Adipose tissue (tissue), 3 donors: ENCODE data around the gene COQ10B. TPM values are rescaled to one million over a fixed set of nuclear protein-coding genes. Genes with fewer than 3 reads are reported as not detected.

Experiments used
- H3K27ac ChIP-seq: one replicate; pipeline ENCODE4 v1.5.1; 2013; ENCODE audit warnings: low read depth, low read length
- WGBS, 3 donors: extraction: QIAGEN DNeasy Blood & Tissue Kit; methylation state at CpG; one replicate each; pipeline ENCODE4 v1.1.7; 2013; 5-methylcytosine and 5-hydroxymethylcytosine counted together
- polyA plus RNA-seq, 3 donors: library from polyadenylated mRNA; stranded (reverse); fragments of 200-250 nt; gene quantifications; one replicate each; pipeline ENCODE4 v1.2.3, GENCODE V29; 2013
- donor health status: healthy with polysubstance abuse.
- donor health status: Bipolar disorder and iron deficiency.
- donor health status: healthy.

Gene COQ10B
- polyA plus RNA-seq, 3 donors: 8.2 to 39.9 (median 25.4) TPM

GRCh38 chr2:197498235-197498936 is 45.0 kb downstream of the COQ10B start:
- 7 to 13% (median 12%) methylated on average over 14 of the region's 14 CpGs for WGBS, 3 donors
- H3K27ac ChIP-seq: no peak overlapping the region

- H3K27ac ChIP-seq: peak overlapping the region; percentile 76
- WGBS, 3 donors: 0 to 1% (median 0%) methylated on average over 46 of the region's 46 CpGs
These were observed 45.7 kb downstream of the COQ10B start for GRCh38 chr2:197498937-197499593.

GRCh38 chr2:197499594-197500502 is 46.5 kb downstream of the COQ10B start, which contains the start of the genes HSPD1 and HSPE1:
Gene HSPD1, minus strand, starts transcription at chr2:197499840. Its CDS starts 992 bp downstream, at chr2:197498848.
Gene HSPE1, plus strand, starts transcription at chr2:197500379. Its CDS starts 58 bp downstream, at chr2:197500437.
- 0 to 1% (median 1%) methylated on average over 94 to 104 of the region's 104 CpGs for WGBS, 3 donors
- peak within 1 kb of the TSS; percentile 76 for H3K27ac ChIP-seq

- WGBS, 3 donors: 0 to 1% (median 1%) methylated on average over 29 to 30 of the region's 30 CpGs
- peak overlapping the region; percentile 57 for H3K27ac ChIP-seq
These were observed 47.3 kb downstream of the COQ10B start for GRCh38 chr2:197500503-197501131.

- WGBS, 3 donors: 27 to 73% (median 61%) methylated on average over 4 of the region's 4 CpGs
- H3K27ac ChIP-seq: no peak overlapping the region
These were observed 48.8 kb downstream of the COQ10B start for GRCh38 chr2:197502201-197502600.

GRCh38 chr2:197502685-197503084 is 49.3 kb downstream of the COQ10B start:
- no peak overlapping the region for H3K27ac ChIP-seq
- WGBS, 3 donors: 39 to 83% (median 76%) methylated on average over 4 of the region's 4 CpGs

- H3K27ac ChIP-seq: no peak overlapping the region
- 92 to 98% (median 95%) methylated on average over 2 of the region's 2 CpGs for WGBS, 3 donors
These were observed 50.6 kb downstream of the COQ10B start for GRCh38 chr2:197504000-197504399.

- WGBS, 3 donors: 89 to 95% (median 94%) methylated on average over 6 of the region's 6 CpGs
These were observed 51.2 kb downstream of the COQ10B start for GRCh38 chr2:197504512-197504911.

GRCh38 chr2:197506658-197507057 is 53.3 kb downstream of the COQ10B start:
- WGBS, 3 donors: 70 to 95% (median 94%) methylated on average over 5 of the region's 5 CpGs
- H3K27ac ChIP-seq: no peak overlapping the region

More at GRCh38 chr2:197504512-197504911, 51.2 kb downstream of the COQ10B start:
- no peak overlapping the region for H3K27ac ChIP-seq

- no peak overlapping the region for H3K27ac ChIP-seq
- whole genome bisulfite sequencing, 3 donors: 93 to 96% (median 94%) methylated on average over 5 of the region's 5 CpGs
These were observed 60.6 kb downstream of the COQ10B start for GRCh38 chr2:197513915-197514314.

GRCh38 chr2:197514754-197515153 is 61.4 kb downstream of the COQ10B start:
- H3K27ac ChIP-seq: no peak overlapping the region
- 59 to 68% (median 59%) methylated on average over 3 of the region's 3 CpGs for WGBS, 3 donors

GRCh38 chr2:197515315-197515738 is 62.0 kb downstream of the COQ10B start:
- H3K27ac ChIP-seq: peak overlapping the region; percentile 83
- WGBS, 3 donors: 0% methylated on average over 16 of the region's 16 CpGs

- 0 to 1% (median 0%) methylated on average over 66 of the region's 66 CpGs for WGBS, 3 donors
These were observed 62.5 kb downstream of the COQ10B start, which contains the start of gene MOB4 for GRCh38 chr2:197515739-197516392. Gene MOB4, plus strand, starts transcription at chr2:197516066. Its CDS starts 21 bp downstream, at chr2:197516087.

GRCh38 chr2:197516393-197516761 is 63.0 kb downstream of the COQ10B start:
- 0% methylated on average over 16 to 17 of the region's 17 CpGs for WGBS, 3 donors
- no peak overlapping the region for H3K27ac ChIP-seq

More at GRCh38 chr2:197515739-197516392, 62.5 kb downstream of the COQ10B start, which contains the start of gene MOB4:
- H3K27ac ChIP-seq: peak within 1 kb of the TSS; percentile 83

- H3K27ac ChIP-seq: no peak overlapping the region
- WGBS, 3 donors: 18 to 42% (median 36%) methylated on average over 2 of the region's 2 CpGs
These were observed 63.8 kb downstream of the COQ10B start for GRCh38 chr2:197517150-197517549.
